ENCODE data around the gene EXOC4.

GRCh38 chr7:134029743-134030142 lies 776.9 kb downstream of the EXOC4 start:
- TF ChIP-seq ZNF274 (IDR thresholded peaks at IDR 0.05; ENCODE audit: low read depth, low read length) (no peak), YY1 (IDR thresholded peaks at IDR 0.05; ENCODE audit: insufficient read depth, insufficient read length) (no peak), SUZ12 (IDR thresholded peaks at IDR 0.05; ENCODE audit: extremely low read depth, insufficient read depth, insufficient read length) (no peak)

Data from NT2/D1 (cell line).